GM18508 (cell line): ENCODE results near the gene GOLGA6L1.
"Not testable (repeated sequence)": the region's sequence is repeated elsewhere in the genome, so short reads cannot be mapped to it uniquely, and the experiment has no call there.

Experiments
- ATAC-seq: cut with Tn5 transposase; IDR thresholded peaks from one replicate; pipeline ENCODE4 v1.9.1; 2021; ENCODE audit warnings: moderate number of reproducible peaks; ENCODE audit not compliant: insufficient read depth, unreplicated experiment

Gene GOLGA6L1

DNA sequence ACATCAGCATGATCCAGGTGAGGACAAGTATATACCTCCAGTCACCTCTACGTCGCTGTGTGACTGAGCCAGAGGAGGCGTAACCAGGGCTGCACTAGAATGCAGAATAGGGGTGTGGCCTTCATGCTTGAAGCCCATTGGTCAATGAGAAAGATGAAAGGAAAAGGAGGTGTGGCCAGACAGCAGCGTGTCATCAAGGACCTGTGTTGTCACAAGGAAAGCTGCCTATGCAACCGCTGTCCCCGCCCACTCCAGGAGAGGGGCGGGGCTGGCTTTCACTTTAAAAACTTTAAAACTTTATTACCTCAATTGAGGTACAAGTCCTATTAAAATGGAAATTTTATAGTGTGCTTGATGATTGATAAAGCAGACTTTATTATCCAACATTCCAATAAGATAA is at the start of gene GOLGA6L1:
TSS of gene GOLGA6L1 (minus strand) at position 101 of the 400 bp plus-strand sequence. CDS start at position 10, 91 bp downstream.
- ATAC-seq: not testable (repeated sequence)

- ATAC-seq: not testable (repeated sequence)
These were observed 44.6 kb upstream of the GOLGA6L1 start for GRCh38 chr15:23181201-23181600.

DNA sequence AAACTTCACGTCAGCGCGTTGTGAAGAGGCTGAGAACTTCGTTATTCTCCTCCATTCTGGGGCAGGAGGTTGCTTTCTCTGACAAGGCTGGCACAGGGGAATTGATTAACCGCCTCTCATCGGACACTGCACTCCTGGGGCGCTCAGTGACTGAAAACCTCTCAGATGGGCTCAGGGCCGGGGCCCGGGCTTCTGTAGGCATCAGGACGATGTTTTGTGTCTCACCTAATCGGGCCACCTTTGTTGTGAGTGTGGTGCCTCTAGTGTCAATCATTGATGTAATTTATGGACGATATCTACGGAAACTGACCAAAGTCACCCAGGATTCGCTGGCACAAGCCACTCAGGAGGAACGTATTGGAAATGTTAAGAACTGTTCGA is 43.9 kb upstream of the GOLGA6L1 start:
- ATAC-seq: not testable (repeated sequence)

DNA sequence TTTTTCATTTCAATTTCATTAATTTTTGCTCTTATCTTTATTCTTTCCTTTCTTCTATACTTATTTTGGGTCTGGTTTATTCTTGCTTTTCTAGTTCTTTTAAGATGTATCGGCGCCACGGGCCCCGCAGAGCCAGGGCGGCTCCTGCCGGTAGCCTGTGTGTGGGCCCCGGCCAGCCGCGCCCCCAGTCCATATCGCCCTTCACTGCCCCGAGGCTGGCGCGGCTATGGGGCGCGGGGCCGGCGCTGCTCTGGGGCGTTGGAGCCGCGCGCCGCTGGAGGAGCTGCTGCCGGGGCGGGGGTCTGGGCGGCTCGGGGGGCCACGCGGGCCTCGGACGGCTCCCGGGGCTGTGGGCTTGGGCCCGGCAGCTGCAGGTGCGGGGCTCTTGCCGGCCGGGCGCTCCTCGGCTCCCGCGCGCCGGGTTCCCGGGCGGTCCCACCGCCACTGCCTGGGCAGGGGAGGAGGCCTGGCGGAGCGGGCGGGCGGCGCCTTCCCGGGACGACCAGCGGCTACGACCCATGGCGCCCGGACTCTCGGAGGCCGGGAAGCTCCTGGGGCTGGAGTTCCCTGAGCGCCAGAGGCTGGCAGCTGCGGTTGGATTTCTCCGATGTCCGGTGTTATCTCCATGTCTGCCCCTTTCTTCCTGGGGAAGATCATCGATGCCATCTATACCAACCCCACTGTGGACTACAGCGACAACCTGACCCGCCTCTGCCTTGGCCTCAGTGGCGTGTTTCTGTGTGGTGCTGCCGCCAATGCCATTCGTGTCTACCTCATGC is 43.3 kb upstream of the GOLGA6L1 start:
- ATAC-seq: not testable (repeated sequence)

- ATAC-seq: not testable (repeated sequence)
These were observed 40.1 kb upstream of the GOLGA6L1 start for GRCh38 chr15:23176683-23177082.

DNA sequence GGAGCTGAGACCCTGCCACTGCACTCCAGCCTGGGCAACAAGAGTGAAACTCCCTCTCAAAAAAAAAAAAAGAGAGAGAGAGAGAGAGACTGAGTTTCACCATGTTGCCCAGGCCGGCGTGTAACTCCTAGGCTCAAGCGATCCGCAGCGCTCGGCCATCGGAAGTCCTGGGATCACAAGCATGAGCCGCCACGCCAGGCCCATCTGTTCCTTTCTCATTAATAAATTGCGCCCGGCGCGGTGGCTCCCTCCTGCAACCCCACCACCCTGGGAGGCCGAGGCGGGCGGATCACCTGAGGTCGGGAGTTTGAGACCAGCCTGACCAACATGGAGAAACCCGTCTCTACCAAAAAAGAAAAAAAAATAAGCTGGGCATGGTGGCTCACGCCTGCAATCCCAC is 39.0 kb upstream of the GOLGA6L1 start:
- not testable (repeated sequence) for ATAC-seq

GRCh38 chr15:23174609-23175140 is 38.1 kb upstream of the GOLGA6L1 start:
- ATAC-seq: not testable (repeated sequence)

- not testable (repeated sequence) for ATAC-seq
These were observed 3.8 kb downstream of the GOLGA6L1 start for GRCh38 chr15:23132787-23133186.

DNA sequence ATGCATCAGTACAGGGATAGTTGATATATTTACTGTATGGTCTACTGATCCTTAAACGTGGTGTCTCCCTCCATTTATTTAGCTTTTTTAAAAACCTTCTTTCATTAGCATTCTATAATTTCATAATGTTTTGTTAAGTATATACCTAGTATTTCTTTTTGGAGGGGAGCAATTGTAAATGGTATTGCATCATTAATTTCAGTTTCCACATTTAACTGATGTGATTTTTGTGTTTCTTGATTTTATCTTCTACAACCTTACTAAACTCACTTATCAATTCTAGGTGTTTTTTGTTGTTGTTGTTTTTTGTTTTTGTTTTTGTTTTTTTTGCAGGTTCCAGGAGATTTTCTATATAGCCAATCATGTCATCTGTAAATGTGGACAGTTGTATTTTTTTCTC is 18.4 kb downstream of the GOLGA6L1 start:
- ATAC-seq: no peak

GRCh38 chr15:23095796-23096195 is 40.8 kb downstream of the GOLGA6L1 start:
- no peak for ATAC-seq

DNA sequence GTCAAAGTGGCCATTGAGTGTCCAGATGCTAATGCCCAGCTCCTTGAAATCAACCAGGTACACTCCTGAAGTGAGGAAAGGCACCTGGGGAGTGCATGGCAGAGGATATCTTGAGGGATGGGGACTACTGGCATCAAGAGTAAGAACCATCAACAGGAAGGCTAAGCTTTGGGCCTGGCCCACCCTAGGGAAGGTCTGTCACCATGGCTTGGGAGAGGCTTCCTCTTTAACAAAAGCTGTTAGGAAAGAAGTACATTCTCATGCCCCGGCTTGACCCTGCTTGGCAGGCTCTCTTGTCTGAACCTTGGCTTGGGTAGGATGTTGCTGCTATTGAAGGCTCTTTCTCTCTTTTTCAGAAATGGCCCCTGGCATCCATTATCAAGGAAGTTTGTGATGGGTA is 53.5 kb downstream of the GOLGA6L1 start:
- ATAC-seq: no peak

- ATAC-seq: not testable (repeated sequence)
These were observed 54.5 kb downstream of the GOLGA6L1 start for GRCh38 chr15:23081996-23082737.

DNA sequence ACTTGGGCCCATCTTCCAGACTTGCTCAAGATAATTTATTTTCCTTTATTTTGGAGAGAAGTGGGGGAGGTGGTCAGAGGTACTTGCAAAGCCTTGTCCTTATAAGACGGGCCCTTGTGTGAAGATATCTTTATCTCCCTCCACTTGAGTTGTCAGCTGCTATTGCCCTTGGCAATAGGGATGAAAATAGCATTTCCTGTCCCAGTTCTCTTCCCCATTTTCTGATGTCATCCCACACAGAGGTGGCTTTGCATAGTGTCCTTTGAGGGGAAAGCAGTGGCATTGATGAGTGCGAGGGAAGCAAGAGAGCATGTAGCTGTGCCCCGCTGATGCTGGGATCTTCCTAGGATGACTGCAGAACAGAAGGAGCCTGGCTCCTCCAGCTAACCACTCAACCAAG is 55.4 kb downstream of the GOLGA6L1 start:
- no peak for ATAC-seq

DNA sequence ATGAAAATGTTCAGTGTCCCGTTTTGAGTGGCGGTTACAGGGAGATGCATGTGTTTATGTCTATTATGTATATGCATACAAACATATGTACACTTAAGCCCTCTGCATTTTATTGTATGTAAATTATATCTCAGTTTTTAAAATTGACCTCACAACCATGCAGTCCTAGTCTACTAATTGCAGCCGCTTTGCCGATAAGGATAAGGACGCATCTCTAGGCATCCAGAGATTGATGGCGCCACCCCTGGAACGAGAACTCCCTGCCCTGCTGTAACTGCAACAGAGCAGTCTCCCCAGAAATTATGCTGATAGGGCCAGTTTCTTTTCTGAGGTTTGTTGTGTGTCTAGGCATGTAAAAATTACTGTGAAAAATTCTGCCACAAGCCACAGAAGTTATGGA is 56.9 kb downstream of the GOLGA6L1 start:
- ATAC-seq: no peak
